GM19023 (cell line): Measurements from ENCODE around the gene NDUFB3.
A peak's percentile ranks its signal among the peaks of the same experiment; 100 is the strongest.
"Not testable (repeated sequence)": the region's sequence is repeated elsewhere in the genome, so short reads cannot be mapped to it uniquely, and the experiment has no call there.

Source experiments
- ATAC-seq: cut with Tn5 transposase; IDR thresholded peaks from one replicate; pipeline ENCODE4 v1.9.1; 2021; ENCODE audit warnings: mild to moderate bottlenecking, moderate library complexity; ENCODE audit not compliant: unreplicated experiment

NDUFB3 gene

DNA sequence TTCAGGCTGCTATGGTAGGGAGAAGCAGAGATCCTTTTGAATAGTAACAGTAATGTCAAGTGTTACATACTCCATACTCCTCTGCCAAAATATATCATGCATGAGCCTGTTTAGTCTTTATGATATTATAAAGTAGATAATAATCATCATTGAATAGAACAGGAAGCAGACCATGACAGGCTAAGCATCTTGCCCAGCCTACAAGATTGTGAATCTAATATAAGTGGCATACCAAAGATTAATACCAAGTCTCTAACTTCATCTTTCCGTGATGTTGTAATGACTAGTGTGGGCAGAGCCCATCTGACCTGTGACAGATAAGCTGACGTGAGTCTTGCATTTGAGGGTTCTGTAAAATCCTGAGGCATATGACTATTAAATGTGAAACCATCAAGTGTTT lies 13.1 kb downstream of the NDUFB3 start:
- no peak for ATAC-seq

DNA sequence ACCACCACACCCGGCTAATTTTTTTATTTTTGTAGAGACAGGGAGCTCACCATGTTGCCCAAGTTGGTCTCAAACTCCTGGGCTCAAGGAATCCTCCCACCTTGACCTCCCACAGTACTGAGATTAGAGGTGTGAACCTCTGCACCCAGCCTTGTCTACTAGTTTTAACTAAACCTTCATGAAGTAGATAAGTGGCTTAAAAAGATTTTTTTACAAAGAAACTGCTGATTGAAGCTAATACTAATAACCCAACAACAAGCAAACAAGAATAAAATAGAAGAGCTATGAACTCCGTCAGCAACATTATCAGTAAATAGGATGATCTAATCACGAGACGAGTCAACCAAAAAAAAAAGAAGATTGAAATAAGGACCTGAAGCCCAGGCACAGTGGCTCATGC lies 18.8 kb downstream of the NDUFB3 start:
- ATAC-seq, result no peak

- ATAC-seq, result no peak
Measured at GRCh38 chr2:201093573-201093972, 21.8 kb downstream of the NDUFB3 start.

DNA sequence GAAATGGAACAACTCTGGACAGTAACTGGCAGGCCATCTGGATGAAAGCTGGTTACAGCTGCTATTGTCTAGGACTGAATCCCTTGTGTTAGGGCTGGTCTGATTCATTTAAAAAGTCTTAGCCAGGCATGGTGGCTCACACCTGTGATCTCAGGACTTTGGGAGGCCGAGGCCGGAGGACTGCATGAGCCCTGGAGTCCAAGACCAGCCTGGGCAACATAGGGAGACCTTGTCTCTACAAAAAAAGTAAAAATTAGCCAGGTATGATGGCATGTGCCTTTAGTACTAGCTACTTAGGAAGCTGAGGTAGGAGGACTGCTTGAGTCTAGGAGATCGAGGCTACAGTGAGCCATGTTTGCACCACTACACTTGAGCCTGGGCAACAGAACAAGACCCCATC lies 28.7 kb downstream of the NDUFB3 start:
- no peak for ATAC-seq

GRCh38 chr2:201105759-201106158 lies 34.0 kb downstream of the NDUFB3 start:
- no peak for ATAC-seq

GRCh38 chr2:201107624-201108023 lies 35.8 kb downstream of the NDUFB3 start:
- ATAC-seq, result no peak

DNA sequence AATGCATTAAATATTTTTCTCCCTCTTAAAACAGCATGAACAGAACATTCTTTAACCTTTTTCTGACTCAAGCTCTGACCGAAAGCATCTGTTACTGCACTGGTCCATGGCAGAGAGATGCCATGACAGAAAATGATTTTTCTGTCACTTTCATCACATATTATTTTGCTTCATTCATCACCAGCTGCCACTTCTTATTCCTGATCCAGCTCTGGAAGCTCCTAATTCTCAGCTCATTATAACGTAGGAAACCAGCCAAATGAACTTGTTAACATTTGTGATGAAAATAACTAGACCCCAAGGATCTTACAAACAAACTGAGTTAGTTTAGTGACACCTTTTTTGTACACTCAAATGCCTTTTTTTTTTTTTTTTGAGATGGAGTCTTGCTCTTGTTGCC lies 36.5 kb downstream of the NDUFB3 start:
- no peak for ATAC-seq

GRCh38 chr2:201109186-201109585 lies 37.4 kb downstream of the NDUFB3 start:
- no peak for ATAC-seq

DNA sequence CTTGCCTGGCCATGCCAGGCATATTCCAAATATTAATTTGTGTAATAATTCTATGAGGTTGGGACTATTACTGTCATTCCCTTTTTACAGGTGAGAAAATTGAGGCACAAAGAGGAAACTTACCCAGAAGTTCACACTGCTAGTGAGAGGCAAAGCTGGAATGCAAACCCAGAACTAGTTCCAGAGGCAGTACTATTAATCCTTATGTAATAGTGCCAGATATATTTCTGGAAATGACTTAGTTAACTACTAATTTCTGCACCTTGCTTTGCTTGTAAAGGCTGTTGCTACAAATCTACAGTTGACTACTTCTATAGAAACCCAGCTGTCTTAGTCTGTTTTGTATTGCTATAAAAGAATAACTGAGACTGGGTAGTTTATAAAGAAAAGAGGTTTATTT lies 38.8 kb downstream of the NDUFB3 start:
- no peak for ATAC-seq

DNA sequence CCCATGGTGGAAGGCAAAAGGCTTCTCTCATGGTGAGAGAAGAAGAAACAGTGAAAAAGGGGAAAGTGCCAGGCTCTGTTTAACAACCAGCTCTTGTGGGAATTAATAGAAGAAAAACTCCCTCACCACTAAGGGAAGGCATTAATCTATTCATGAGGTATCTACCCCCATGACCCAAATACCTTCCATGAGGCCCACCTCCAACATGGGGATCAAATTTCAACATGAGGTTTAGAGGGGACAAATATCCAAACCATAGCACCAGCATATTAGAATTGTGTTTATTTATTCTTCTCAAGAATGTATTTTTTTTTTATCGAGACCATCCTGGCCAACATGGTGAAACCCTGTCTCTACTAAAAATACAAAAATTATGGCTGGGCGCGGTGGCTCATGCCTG lies 39.3 kb downstream of the NDUFB3 start:
- no peak for ATAC-seq

DNA sequence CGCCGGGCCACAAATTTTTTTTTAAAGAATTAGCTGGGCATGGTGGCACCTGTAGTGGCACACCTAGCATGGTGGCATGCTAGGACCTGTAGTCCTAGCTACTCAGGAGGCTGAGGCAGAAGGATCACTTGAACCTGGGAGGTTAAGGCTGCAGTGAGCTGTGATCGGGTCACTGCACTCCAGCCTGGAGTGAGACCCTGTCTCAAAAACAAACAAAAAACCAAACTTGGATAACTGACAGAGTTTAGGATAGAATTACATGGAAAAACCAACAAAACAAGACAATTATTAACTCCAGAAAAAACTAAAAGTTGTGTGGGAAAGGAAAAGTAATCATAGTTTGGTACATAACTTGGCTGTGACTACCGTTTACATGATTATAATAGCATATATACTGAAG lies 42.5 kb downstream of the NDUFB3 start:
- ATAC-seq, result no peak

DNA sequence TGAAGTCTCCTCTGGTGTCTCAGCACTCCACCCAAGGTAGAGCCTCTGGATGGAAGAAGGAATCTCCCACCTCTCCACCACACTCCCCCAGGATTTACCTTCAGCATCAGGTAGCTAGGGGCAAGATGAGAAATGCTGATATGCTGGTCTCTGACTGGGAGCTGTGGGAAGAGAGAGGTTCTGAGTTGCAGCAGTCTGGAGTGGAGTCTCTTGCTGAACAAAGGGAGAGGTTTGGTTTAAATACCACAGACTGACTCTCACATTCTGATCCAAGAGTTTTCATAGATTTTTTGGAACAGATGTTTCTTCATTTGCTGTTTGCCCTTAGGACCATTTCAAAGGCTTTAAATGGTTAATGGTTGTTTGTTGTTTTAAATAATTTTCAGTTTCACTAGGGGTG lies 43.0 kb downstream of the NDUFB3 start:
- ATAC-seq, result no peak

- ATAC-seq, result peak; percentile 42
Measured at GRCh38 chr2:201116115-201116958, 44.5 kb downstream of the NDUFB3 start, which contains the start of gene CFLAR. CFLAR (plus strand) TSS chr2:201116164; CDS start chr2:201129866, 13,702 bp downstream.

GRCh38 chr2:201116959-201117734 lies 45.3 kb downstream of the NDUFB3 start:
- ATAC-seq, result no peak

- ATAC-seq, result not testable (repeated sequence)
Measured at GRCh38 chr2:201117735-201118094, 45.9 kb downstream of the NDUFB3 start.

DNA sequence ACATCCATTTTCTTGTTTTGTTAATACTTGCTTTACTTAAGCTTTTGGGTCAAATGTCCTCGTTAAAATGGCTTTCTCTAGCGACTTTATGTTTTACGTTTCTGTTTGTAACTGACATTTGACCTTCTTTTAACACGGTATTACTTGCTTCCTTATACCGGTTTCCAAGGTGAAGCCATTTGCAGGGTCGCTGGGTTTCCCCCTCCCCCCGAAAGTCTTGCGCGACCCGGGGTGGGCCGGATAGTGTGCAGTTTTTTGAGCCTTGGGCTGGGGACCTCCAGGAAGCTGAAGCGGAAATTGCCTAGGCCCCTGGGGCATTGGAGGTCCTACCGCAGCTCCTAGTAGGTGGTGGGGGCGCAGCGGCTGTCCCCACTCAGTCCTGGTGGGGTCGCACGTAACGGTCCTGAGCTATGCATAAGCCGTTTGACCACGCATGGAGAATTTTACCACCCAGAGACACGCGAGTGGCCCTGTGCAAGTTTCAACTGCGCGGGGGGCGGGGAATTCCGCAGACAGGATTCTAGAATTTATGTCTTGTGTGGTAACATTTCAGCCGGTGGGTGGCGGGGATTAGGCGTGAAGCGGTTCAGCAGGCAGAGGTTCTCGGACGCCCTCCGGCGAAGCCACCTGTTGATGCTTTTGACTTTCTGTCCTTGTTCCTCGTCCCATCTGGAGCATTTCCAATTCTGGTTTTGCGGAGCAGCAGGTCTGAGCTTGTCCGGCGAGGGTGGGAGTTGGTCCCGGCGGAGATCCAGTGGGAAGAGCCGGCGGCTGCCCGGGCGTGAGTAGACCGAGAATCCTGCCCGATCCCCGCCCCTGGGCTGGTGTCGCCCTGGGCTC lies 46.5 kb downstream of the NDUFB3 start:
- peak; percentile 53 for ATAC-seq

DNA sequence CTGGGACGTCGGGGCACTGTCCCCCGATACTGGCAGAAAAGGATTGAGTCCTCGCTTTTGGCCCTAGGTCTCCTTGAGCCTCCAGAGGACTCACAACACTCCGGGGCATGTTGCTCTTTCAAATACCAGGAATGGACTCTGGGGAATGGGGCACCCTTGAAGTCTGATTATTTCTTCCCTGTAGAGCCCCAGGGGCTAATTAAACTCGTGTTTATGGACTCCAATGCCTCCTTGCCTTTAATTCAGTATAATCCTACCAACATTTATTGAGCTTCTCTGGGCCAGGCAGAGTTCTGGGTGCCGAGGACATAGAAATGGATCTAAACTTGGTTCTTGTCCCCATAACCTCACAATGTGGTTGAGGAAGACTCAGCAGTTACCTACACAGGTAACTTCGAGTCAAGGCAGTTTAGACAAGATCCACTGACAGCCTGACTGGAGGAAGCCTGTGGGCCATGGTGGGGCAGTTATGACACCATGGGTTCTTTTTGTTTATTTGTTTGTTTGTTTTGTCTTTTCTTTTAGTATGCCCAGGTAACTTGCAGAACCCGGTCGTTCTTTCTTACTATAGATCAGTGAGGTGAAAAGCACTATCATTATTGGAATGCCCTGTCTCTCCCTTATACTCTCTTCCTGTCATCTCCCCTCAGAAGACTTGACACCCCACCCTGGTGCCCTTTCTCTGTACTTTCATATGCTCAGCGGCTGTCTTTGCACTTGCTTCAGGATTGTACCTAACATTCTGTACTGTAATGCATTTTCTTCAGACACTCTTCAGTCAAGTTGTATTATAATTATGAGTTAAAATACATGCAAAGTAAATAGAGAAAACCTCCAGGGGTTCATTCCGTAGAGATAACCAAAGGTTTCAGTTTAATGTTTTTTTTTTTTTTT lies 47.4 kb downstream of the NDUFB3 start:
- ATAC-seq, result peak; percentile 2

DNA sequence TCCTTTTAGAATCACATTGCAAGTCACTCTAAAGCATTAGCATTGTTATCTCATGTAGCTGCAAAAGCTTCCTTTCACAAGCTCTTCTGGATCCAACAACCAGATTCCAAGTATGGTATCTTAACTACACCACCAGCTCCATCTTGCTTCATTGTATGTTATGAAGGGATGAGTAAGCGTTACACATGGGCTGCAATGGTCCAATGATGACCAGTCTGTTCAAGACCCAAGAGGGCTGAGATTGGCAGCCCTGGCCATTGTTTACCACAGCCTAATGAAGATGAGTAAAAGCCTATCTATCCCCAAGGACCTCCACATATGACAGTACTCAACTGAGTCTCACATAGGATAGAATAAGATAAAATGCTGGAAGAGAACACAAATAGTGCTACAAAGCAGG lies 50.5 kb downstream of the NDUFB3 start:
- no peak for ATAC-seq

- ATAC-seq, result peak; percentile 13
Measured at GRCh38 chr2:201126308-201127151, 54.7 kb downstream of the NDUFB3 start.
